HepG2 (cell line): Measurements from ENCODE around the gene PPP3R1. TPM values are rescaled to one million over a fixed set of nuclear protein-coding genes. Genes with fewer than 3 reads are reported as not detected.

Experiments used
- ARNT ChIP-seq: fragments of 450-650 bp; IDR thresholded peaks from 2 replicates; pipeline ENCODE4 v1.6.1; 2017
- ARNT2 ChIP-seq: sonication (generic); formaldehyde crosslinking; IDR thresholded peaks from 2 replicates; pipeline ENCODE4 v1.8.0; 2022; ENCODE audit warnings: mild to moderate bottlenecking, low read depth, missing genetic modification reagents, moderate library complexity
- CREBL2 ChIP-seq: sonication (generic); formaldehyde crosslinking; IDR thresholded peaks from 2 replicates; pipeline ENCODE4 v1.8.1; 2023; ENCODE audit warnings: missing genetic modification reagents, mild to moderate bottlenecking, borderline replicate concordance
- ELF3 ChIP-seq: IDR thresholded peaks from 2 replicates; pipeline ENCODE4 v1.6.1; 2016; ENCODE audit warnings: missing genetic modification reagents, missing compliant biosample characterization
- ESRRA ChIP-seq: sonication (generic); formaldehyde crosslinking; IDR thresholded peaks from 2 replicates; pipeline ENCODE4 v1.5.1; 2020; ENCODE audit warnings: mild to moderate bottlenecking, low read depth, missing genetic modification reagents
- GATAD1 ChIP-seq: IDR thresholded peaks from 2 replicates; pipeline ENCODE4 v1.6.1; 2016; ENCODE audit warnings: missing genetic modification reagents, missing compliant biosample characterization
- GATAD2A ChIP-seq: IDR thresholded peaks from 2 replicates; pipeline ENCODE4 v1.6.1; 2016
- KDM3A ChIP-seq: IDR thresholded peaks from 2 replicates; pipeline ENCODE4 v1.6.1; 2018; ENCODE audit warnings: low read depth, missing compliant biosample characterization
- MEIS1 ChIP-seq: sonication (generic); formaldehyde crosslinking; IDR thresholded peaks from 2 replicates; pipeline ENCODE4 v1.9.0; 2021; ENCODE audit warnings: mild to moderate bottlenecking, missing genetic modification reagents, moderate library complexity, borderline replicate concordance
- MEIS2 ChIP-seq: sonication (generic); formaldehyde crosslinking; IDR thresholded peaks from 2 replicates; pipeline ENCODE4 v1.9.0; 2021; ENCODE audit warnings: mild to moderate bottlenecking, missing genetic modification reagents
- MNT ChIP-seq: fragments of 450-650 bp; IDR thresholded peaks from 2 replicates; pipeline ENCODE4 v1.6.1; 2016
- MXI1 ChIP-seq: IDR thresholded peaks from 3 replicates; pipeline ENCODE4 v1.6.1; 2012; ENCODE audit warnings: low read depth, low read length, inconsistent platforms, borderline replicate concordance
- PHB2 ChIP-seq: fragments of 450-650 bp; IDR thresholded peaks from 2 replicates; pipeline ENCODE4 v1.6.1; 2018; ENCODE audit not compliant: partially characterized antibody
- ZBTB10 ChIP-seq: sonication (generic); formaldehyde crosslinking; IDR thresholded peaks from 2 replicates; pipeline ENCODE4 v1.4.0; 2020; ENCODE audit warnings: missing genetic modification reagents, borderline replicate concordance
- ZFX ChIP-seq: sonication (generic); formaldehyde crosslinking; IDR thresholded peaks from 2 replicates; pipeline ENCODE4 v1.4.0; 2020; ENCODE audit warnings: mild to moderate bottlenecking, low read depth, missing genetic modification reagents, moderate library complexity
- ZNF12 ChIP-seq: sonication (generic); formaldehyde crosslinking; IDR thresholded peaks from 2 replicates; pipeline ENCODE4 v1.5.0; 2020; ENCODE audit warnings: missing genetic modification reagents
- ZNF225 ChIP-seq: sonication (generic); formaldehyde crosslinking; IDR thresholded peaks from 2 replicates; pipeline ENCODE4 v1.4.0; 2020; ENCODE audit warnings: mild to moderate bottlenecking, missing genetic modification reagents
- ZNF3 ChIP-seq: IDR thresholded peaks from 2 replicates; pipeline ENCODE4 v1.7.0; 2017; ENCODE audit warnings: inconsistent platforms
- ZNF331 ChIP-seq: sonication (generic); formaldehyde crosslinking; IDR thresholded peaks from 2 replicates; pipeline ENCODE4 v1.4.0; 2020; ENCODE audit warnings: missing genetic modification reagents
- ZNF761 ChIP-seq: sonication (generic); formaldehyde crosslinking; conservative IDR thresholded peaks from 2 replicates; pipeline ENCODE4 v1.4.0; 2020; ENCODE audit warnings: mild to moderate bottlenecking, missing genetic modification reagents
- polyA plus RNA-seq, 8 experiments: library from polyadenylated mRNA; depleted of rRNA in 3 of 8; stranded (reverse) in 7 of 8; unstranded in 1 of 8; fragments of >200 nt; fragmentation: Illumina TruSeq in 4 of 8; extraction: Trizol in 4 of 8; gene quantifications; 2 replicates each; pipeline versions ENCODE4 v1.2.1 to v1.2.3, GENCODE V29; 2011 to 2016; ENCODE audit warnings: low read depth in 4 of 8, missing spikeins in 1 of 8, mixed read lengths in 1 of 8; ENCODE audit not compliant: insufficient read depth in 1 of 8
- total RNA-seq, 5 experiments: library from RNA; depleted of rRNA; stranded (reverse); fragments of >200 nt; fragmentation: Illumina TruSeq; extraction: Trizol; gene quantifications; 2 replicates each; pipeline ENCODE4 v1.2.3, GENCODE V29; 2016; ENCODE audit warnings: low read depth in 1 of 5
- TF ChIP-seq, protein P1 (sequence below): sonication (generic); formaldehyde crosslinking; IDR thresholded peaks from 2 replicates; pipeline ENCODE4 v1.4.0; 2020; ENCODE audit warnings: missing genetic modification reagents
- TF ChIP-seq, protein P2 (sequence below): sonication (generic); formaldehyde crosslinking; IDR thresholded peaks from 2 replicates; pipeline ENCODE4 v1.5.0; 2020; ENCODE audit warnings: mild to moderate bottlenecking, missing genetic modification reagents

The PPP3R1 gene
- total and polyA plus RNA-seq, 2 of the 13 experiments (the other 11 are each of a cell fraction or from before 2014, with no cell fraction given): 11.6 to 25.7 TPM

DNA sequence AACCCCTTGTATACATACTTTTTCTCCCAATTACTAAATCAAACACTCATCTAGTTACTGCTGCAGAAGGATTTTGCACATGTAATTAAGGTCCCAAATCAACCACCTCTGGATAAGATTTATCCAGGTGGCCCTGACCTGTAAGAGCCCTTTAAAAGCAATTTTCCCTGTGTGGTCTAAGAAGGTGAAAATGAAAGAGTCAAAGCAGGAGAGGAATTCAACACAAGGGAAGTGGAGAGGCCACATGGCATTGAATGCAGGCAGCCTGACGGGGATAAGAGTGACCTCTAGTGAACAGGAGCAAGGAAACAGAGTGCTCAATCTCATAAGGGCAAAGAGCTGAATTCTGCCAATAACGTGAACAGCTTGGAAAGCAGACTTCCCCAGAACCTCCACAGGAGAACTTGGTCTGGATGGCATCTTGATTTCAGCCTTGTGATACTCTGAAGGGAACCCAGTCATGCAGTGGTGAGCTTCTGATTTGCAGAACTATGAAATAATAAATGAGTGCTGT is 27.2 kb downstream of the PPP3R1 start (continued):
- TF ChIP-seq MEIS2: no peak
- TF ChIP-seq ZNF12 (CRISPR knock-in tag): no peak
- no peak for TF ChIP-seq KDM3A (CRISPR knock-in tag)
- TF ChIP-seq ARNT: no peak
- TF ChIP-seq ZNF761 (CRISPR knock-in tag): 0 out of 2 replicates have a peak, but pooled peaks have one; percentile 74
- peak; percentile 41; the same call in 1 of the 3 replicates for TF ChIP-seq MXI1
- no peak for TF ChIP-seq PHB2
- TF ChIP-seq ZNF225: no peak
- TF ChIP-seq ARNT2 (CRISPR knock-in tag): 0 out of 2 replicates have a peak, but pooled peaks have one; percentile 49
- TF ChIP-seq ZNF3: peak; percentile 87
- TF ChIP-seq MEIS1 (CRISPR knock-in tag): no peak
- TF ChIP-seq GATAD1 (CRISPR knock-in tag): 0 out of 2 replicates have a peak, but pooled peaks have one; percentile 42
- TF ChIP-seq CREBL2: no peak
- TF ChIP-seq MNT: 0 out of 2 replicates have a peak, but pooled peaks have one; percentile 34
- no peak for TF ChIP-seq ZBTB10 (CRISPR knock-in tag)
- TF ChIP-seq, protein P1, sequence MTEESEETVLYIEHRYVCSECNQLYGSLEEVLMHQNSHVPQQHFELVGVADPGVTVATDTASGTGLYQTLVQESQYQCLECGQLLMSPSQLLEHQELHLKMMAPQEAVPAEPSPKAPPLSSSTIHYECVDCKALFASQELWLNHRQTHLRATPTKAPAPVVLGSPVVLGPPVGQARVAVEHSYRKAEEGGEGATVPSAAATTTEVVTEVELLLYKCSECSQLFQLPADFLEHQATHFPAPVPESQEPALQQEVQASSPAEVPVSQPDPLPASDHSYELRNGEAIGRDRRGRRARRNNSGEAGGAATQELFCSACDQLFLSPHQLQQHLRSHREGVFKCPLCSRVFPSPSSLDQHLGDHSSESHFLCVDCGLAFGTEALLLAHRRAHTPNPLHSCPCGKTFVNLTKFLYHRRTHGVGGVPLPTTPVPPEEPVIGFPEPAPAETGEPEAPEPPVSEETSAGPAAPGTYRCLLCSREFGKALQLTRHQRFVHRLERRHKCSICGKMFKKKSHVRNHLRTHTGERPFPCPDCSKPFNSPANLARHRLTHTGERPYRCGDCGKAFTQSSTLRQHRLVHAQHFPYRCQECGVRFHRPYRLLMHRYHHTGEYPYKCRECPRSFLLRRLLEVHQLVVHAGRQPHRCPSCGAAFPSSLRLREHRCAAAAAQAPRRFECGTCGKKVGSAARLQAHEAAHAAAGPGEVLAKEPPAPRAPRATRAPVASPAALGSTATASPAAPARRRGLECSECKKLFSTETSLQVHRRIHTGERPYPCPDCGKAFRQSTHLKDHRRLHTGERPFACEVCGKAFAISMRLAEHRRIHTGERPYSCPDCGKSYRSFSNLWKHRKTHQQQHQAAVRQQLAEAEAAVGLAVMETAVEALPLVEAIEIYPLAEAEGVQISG (CRISPR knock-in tag): peak; percentile 84
- peak; percentile 72 for TF ChIP-seq ELF3
- TF ChIP-seq ZFX (CRISPR knock-in tag): no peak
- TF ChIP-seq GATAD2A (CRISPR knock-in tag): 0 out of 2 replicates have a peak, but pooled peaks have one; percentile 36
- TF ChIP-seq, protein P2, sequence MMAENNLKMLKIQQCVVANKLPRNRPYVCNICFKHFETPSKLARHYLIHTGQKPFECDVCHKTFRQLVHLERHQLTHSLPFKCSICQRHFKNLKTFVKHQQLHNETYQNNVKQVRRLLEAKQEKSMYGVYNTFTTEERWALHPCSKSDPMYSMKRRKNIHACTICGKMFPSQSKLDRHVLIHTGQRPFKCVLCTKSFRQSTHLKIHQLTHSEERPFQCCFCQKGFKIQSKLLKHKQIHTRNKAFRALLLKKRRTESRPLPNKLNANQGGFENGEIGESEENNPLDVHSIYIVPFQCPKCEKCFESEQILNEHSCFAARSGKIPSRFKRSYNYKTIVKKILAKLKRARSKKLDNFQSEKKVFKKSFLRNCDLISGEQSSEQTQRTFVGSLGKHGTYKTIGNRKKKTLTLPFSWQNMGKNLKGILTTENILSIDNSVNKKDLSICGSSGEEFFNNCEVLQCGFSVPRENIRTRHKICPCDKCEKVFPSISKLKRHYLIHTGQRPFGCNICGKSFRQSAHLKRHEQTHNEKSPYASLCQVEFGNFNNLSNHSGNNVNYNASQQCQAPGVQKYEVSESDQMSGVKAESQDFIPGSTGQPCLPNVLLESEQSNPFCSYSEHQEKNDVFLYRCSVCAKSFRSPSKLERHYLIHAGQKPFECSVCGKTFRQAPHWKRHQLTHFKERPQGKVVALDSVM (CRISPR knock-in tag): no peak
- TF ChIP-seq ZNF331 (CRISPR knock-in tag): 0 out of 2 replicates have a peak, but pooled peaks have one; percentile 34
- no peak for TF ChIP-seq ESRRA (CRISPR knock-in tag)
